GM12878 (cell line): Measurements from ENCODE around the gene CAMK4. TPM values are rescaled to one million over a fixed set of nuclear protein-coding genes. Genes with fewer than 3 reads are reported as not detected.

ENCODE experiments used
- BCL3 ChIP-seq: IDR thresholded peaks from 2 replicates; pipeline ENCODE4 v1.6.1; 2011; ENCODE audit warnings: borderline replicate concordance, low read depth, mild to moderate bottlenecking, moderate library complexity, low read length; ENCODE audit not compliant: insufficient read depth, poor library complexity, severe bottlenecking
- BRCA1 ChIP-seq: IDR thresholded peaks from 2 replicates; pipeline ENCODE4 v1.6.1; 2011; ENCODE audit warnings: low read depth, low read length, improper control_type of control experiment
- CEBPZ ChIP-seq: fragments of 150-350 bp; IDR thresholded peaks from 2 replicates; pipeline ENCODE4 v1.6.1; 2016; ENCODE audit warnings: low read depth, low read length
- CHD2 ChIP-seq: IDR thresholded peaks from 2 replicates; pipeline ENCODE4 v1.6.1; 2011; ENCODE audit warnings: low read depth, low read length, improper control_type of control experiment, borderline replicate concordance
- CUX1 ChIP-seq: IDR thresholded peaks from 2 replicates; pipeline ENCODE4 v1.6.1; 2012; ENCODE audit warnings: improper control_type of control experiment, low read depth, low read length; ENCODE audit not compliant: insufficient replicate concordance
- DPF2 ChIP-seq: fragments of 450-650 bp; IDR thresholded peaks from 2 replicates; pipeline ENCODE4 v1.6.1; 2017; ENCODE audit warnings: mild to moderate bottlenecking
- MEF2A ChIP-seq: IDR thresholded peaks from 2 replicates; pipeline ENCODE4 v1.6.1; 2011; ENCODE audit warnings: low read depth, mild to moderate bottlenecking, low read length, moderate library complexity; ENCODE audit not compliant: insufficient read depth
- MTA3 ChIP-seq: IDR thresholded peaks from 2 replicates; pipeline ENCODE4 v1.6.1; 2012; ENCODE audit warnings: low read length, inconsistent platforms, borderline replicate concordance
- MYC ChIP-seq: IDR thresholded peaks from 2 replicates; pipeline ENCODE4 v1.6.1; 2011; ENCODE audit warnings: mild to moderate bottlenecking, low read length, moderate library complexity, inconsistent platforms; ENCODE audit not compliant: insufficient read depth, insufficient replicate concordance, insufficient read length, severe bottlenecking
- NR2C1 ChIP-seq: fragments of 450-650 bp; IDR thresholded peaks from 2 replicates; pipeline ENCODE4 v1.6.1; 2017; ENCODE audit warnings: antibody characterized with exemption, mild to moderate bottlenecking, moderate library complexity
- PAX5 ChIP-seq: IDR thresholded peaks from 2 replicates; pipeline ENCODE4 v1.6.1; 2011; ENCODE audit warnings: low read depth, low read length, borderline replicate concordance
- POLR2AphosphoS5 ChIP-seq: IDR thresholded peaks from 2 replicates; pipeline ENCODE4 v1.6.1; 2011; ENCODE audit warnings: mild to moderate bottlenecking, low read length, inconsistent platforms
- RAD21 ChIP-seq: IDR thresholded peaks from 2 replicates; pipeline ENCODE4 v1.6.1; 2011; ENCODE audit warnings: mild to moderate bottlenecking, low read depth, low read length, moderate library complexity; ENCODE audit not compliant: insufficient read depth
- ZNF274 ChIP-seq: IDR thresholded peaks from one replicate; pipeline ENCODE4 v1.8.0; 2011; ENCODE audit not compliant: insufficient read length, insufficient read depth
- polyA plus RNA-seq, 11 experiments: library from polyadenylated mRNA; depleted of rRNA in 4 of 11; unstranded in 6 of 11; stranded (reverse) in 5 of 11; fragments of >200 nt; fragmentation: Nextera tagmentation in 4 of 11; fragmentation: Illumina TruSeq in 1 of 11; extraction: Ambion mirVana in 4 of 11; extraction: Trizol in 1 of 11; gene quantifications; 1 replicate in 1 of 11; 2 replicates in 10 of 11; pipeline versions ENCODE4 v1.2.1 to v1.2.3, GENCODE V29; 2011 to 2016; ENCODE audit warnings: inconsistent platforms in 2 of 11, missing spikeins in 2 of 11, low read depth in 1 of 11
- total RNA-seq, 4 experiments: library from RNA; depleted of rRNA in 3 of 4; stranded (reverse); fragments of >200 nt in 3 of 4; fragmentation: Illumina TruSeq in 1 of 4; extraction: Trizol in 1 of 4; gene quantifications; 2 replicates each; pipeline versions ENCODE4 v1.2.1 to v1.2.3, GENCODE V29; 2013 to 2021
- TF ChIP-seq, protein P1 (sequence below): IDR thresholded peaks from 2 replicates; pipeline ENCODE4 v1.6.1; 2011; ENCODE audit warnings: borderline replicate concordance, low read depth, mild to moderate bottlenecking, moderate library complexity, mixed read lengths, low read length; ENCODE audit not compliant: insufficient read depth; ENCODE audit errors: extremely low read length
- TF ChIP-seq, protein P2 (sequence below): IDR thresholded peaks from 2 replicates; pipeline ENCODE4 v1.6.1; 2012; ENCODE audit warnings: low read depth, low read length, improper control_type of control experiment

Gene CAMK4
- total and polyA plus RNA-seq, 10 of the 15 experiments (the other 5 are each of a cell fraction or from before 2014, with no cell fraction given) = 13.3 to 51.9 (median 35.3) TPM

GRCh38 chr5:111229871-111230810 lies 6.0 kb downstream of the CAMK4 start (continued):
- no peak for TF ChIP-seq CUX1
- TF ChIP-seq BCL3 = no peak
- no peak for TF ChIP-seq RAD21
- no peak; the same call in 1 of the 2 replicates for TF ChIP-seq CHD2
- TF ChIP-seq MEF2A = peak; percentile 22; the same call in 1 of the 2 replicates
- no peak for TF ChIP-seq MYC
- TF ChIP-seq, protein P1, sequence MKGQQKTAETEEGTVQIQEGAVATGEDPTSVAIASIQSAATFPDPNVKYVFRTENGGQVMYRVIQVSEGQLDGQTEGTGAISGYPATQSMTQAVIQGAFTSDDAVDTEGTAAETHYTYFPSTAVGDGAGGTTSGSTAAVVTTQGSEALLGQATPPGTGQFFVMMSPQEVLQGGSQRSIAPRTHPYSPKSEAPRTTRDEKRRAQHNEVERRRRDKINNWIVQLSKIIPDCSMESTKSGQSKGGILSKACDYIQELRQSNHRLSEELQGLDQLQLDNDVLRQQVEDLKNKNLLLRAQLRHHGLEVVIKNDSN = no peak
- no peak for TF ChIP-seq CEBPZ
- TF ChIP-seq DPF2 = peak; percentile 62
- no peak for TF ChIP-seq MTA3
- no peak for TF ChIP-seq PAX5
- TF ChIP-seq POLR2AphosphoS5 = no peak; the same call in 1 of the 2 replicates
- TF ChIP-seq, protein P2, sequence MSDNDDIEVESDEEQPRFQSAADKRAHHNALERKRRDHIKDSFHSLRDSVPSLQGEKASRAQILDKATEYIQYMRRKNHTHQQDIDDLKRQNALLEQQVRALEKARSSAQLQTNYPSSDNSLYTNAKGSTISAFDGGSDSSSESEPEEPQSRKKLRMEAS = no peak
- no peak for TF ChIP-seq NR2C1
- TF ChIP-seq ZNF274 = no peak
- no peak for TF ChIP-seq BRCA1
